ENCODE measurements around the gene WAPL. TPM values are rescaled to one million over a fixed set of nuclear protein-coding genes. Genes with fewer than 3 reads are reported as not detected.

Gene WAPL
- total and polyA plus RNA-seq, 2 of the 4 experiments (the other 2 are of a cell fraction) = 11.5 to 31.7 TPM

DNA sequence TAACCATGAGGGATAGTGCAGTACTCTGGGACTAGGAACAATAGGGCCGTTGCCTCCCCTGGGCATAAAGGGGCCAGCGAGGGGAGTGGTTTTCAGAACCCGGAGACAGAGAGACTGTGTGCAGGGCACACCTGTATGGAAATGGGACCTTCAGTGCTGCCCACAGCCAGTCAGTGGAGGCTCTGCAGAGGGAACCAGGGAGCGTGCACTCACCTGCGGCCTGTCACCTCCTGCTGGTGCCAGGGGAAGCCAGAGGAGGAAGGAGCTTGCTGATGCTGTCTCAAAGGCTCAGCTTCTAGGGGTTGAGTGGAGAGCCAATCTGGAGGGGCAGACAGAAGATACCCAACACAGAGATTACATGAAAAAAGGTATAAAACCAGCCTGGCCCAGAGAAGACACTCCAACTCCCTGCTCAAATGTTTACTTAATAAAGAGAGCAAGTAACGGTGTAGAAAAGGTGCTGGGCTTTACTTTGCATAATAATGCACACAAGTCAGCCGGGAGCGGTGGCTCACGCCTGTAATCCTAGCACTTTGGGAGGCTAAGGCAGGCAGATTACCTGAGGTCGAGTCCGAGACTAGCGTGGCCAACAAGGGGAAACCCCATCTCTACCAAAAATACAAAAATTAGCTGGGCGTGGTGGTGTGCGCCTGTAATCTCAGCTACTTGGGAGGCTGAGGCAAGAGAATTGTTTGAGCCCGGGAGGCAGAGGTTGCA, 35.5 kb upstream of the WAPL start:
- Histone ChIP-seq H3K14ac (replicated peaks; ENCODE audit: low read depth, low read length) (no peak overlapping the region), H4K20me1 (ENCODE audit: insufficient read depth, low read length) (no peaks in the 10 kb centered on the region), H3K9me3 (ENCODE audit: control insufficient read depth, insufficient read depth, low read length) (no peaks in the 10 kb centered on the region), H4K5ac (ENCODE audit: low read depth, low read length) (no peak overlapping the region), H4K8ac (ENCODE audit: low read depth in 2 of 2, low read length in 2 of 2) (no peak overlapping the region), H3K23ac (ENCODE audit: low read depth, low read length) (no peak overlapping the region), H4K91ac (ENCODE audit: insufficient read depth, low read depth, low read length) (no peak overlapping the region), H3K4me3 (ENCODE audit: insufficient read depth, low read depth, low read length) (no peak overlapping the region), H2BK120ac (ENCODE audit: low read depth, low read length) (no peak overlapping the region), H2BK15ac (ENCODE audit: low read depth, low read length) (no peak overlapping the region), H3K27me3 (ENCODE audit: control insufficient read depth, insufficient read depth, low read length) (peaks cover 10% of the 10 kb centered on the region), H2BK20ac (ENCODE audit: low read depth, low read length) (no peak overlapping the region), H2BK5ac (ENCODE audit: low read depth, low read length, poor library complexity, severe bottlenecking) (no peak overlapping the region), H3K79me1 (ENCODE audit: low read depth in 1 of 2, low read length in 2 of 2) (no peaks in the 10 kb centered on the region), H3K4ac (ENCODE audit: low read depth, low read length) (no peak overlapping the region), H3K56ac (ENCODE audit: extremely low read depth, insufficient read depth, low read length) (no peak overlapping the region), H3K27ac (ENCODE audit: insufficient read depth, low read length) (no peak overlapping the region), H2AK5ac (ENCODE audit: low read depth, low read length) (no peak overlapping the region), H3K4me2 (ENCODE audit: low read depth, low read length) (no peak overlapping the region), H3K9me1 (ENCODE audit: insufficient read depth, low read length) (no peaks in the 10 kb centered on the region), H3K36me3 (ENCODE audit: control insufficient read depth, insufficient read depth, low read length) (no peaks in the 10 kb centered on the region), H2AK9ac (replicated peaks; ENCODE audit: low read depth, low read length, poor library complexity) (no peak overlapping the region), H2AFZ (replicated peaks; ENCODE audit: low read length, poor library complexity) (no peak overlapping the region), H3K9ac (ENCODE audit: low read depth, low read length) (no peak overlapping the region), H3K4me1 (ENCODE audit: control insufficient read depth, insufficient read depth, low read length) (no peaks in the 10 kb centered on the region), H3K18ac (ENCODE audit: low read depth, low read length) (no peak overlapping the region)
- dilution Hi-C loops (cut with HindIII; ENCODE audit: low sequenced_read_pairs, unreplicated experiment) (no loop called here), intact Hi-C loops (cut with micrococcal nuclease) (no loop called here), in situ Hi-C loops (cut with MboI; ENCODE audit: low sequenced_read_pairs) (no loop called here)
- 72% methylated on average over 3 of the region's 15 CpGs; no CpG with 5 or more reads in 1 of the 2 experiments for WGBS, 2 experiments (ENCODE audit: extremely low coverage in 2 of 2, insufficient read length in 1 of 2)
- ATAC-seq (ENCODE audit: low read depth) (no peak), DNase-seq (no peak)
- ChIA-PET POLR2A (ENCODE audit: unreplicated experiment) (interaction anchor here (0.6 kb wide), 1 partner anchor 20 kb away, joined by 9 read pairs; no protein-coding TSS in a partner anchor), CTCF (no interaction called here)
- TF ChIP-seq RAD21 (IDR thresholded peaks at IDR 0.05; ENCODE audit: low read length) (no peak), RFX5 (IDR thresholded peaks at IDR 0.05; ENCODE audit: low read depth, low read length) (no peak), CTCF (conservative IDR thresholded peaks at IDR 0.05; ENCODE audit: low read depth, low read length) (no peak), CHD1 (IDR thresholded peaks at IDR 0.05; ENCODE audit: low read depth, low read length) (no peak), NFE2L2 (IDR thresholded peaks at IDR 0.05; ENCODE audit: low read depth, low read length) (no peak), MXI1 (IDR thresholded peaks at IDR 0.05; ENCODE audit: borderline replicate concordance, low read depth, low read length) (no peak), RCOR1 (IDR thresholded peaks at IDR 0.05; ENCODE audit: insufficient replicate concordance, low read length) (no peak), SMC3 (IDR thresholded peaks at IDR 0.05; ENCODE audit: low read depth, low read length) (no peak), MAFK (IDR thresholded peaks at IDR 0.05; ENCODE audit: low read depth, low read length) (no peak), POLR2A (IDR thresholded peaks at IDR 0.05; ENCODE audit: low read depth, low read length) (no peak), FOS (IDR thresholded peaks at IDR 0.05; ENCODE audit: low read depth, low read length) (no peak), CEBPB (IDR thresholded peaks at IDR 0.05; ENCODE audit: low read depth, low read length) (no peak)
- TF ChIP-seq, protein P1, sequence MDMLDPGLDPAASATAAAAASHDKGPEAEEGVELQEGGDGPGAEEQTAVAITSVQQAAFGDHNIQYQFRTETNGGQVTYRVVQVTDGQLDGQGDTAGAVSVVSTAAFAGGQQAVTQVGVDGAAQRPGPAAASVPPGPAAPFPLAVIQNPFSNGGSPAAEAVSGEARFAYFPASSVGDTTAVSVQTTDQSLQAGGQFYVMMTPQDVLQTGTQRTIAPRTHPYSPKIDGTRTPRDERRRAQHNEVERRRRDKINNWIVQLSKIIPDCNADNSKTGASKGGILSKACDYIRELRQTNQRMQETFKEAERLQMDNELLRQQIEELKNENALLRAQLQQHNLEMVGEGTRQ (IDR thresholded peaks at IDR 0.05; ENCODE audit: low read depth, low read length) = no peak
- BruUV-seq (replicated peaks) = no TSS peak

Measured in IMR-90 (cell line).